ENCODE data around the gene FOXB1. TPM values are rescaled to one million over a fixed set of nuclear protein-coding genes. Genes with fewer than 3 reads are reported as not detected.
A peak's percentile ranks its signal among the peaks of the same experiment; 100 is the strongest.

FOXB1 gene
- total and polyA plus RNA-seq, 9 of the 15 experiments (the other 6 are each of a cell fraction or from before 2014, with no cell fraction given): not detected

DNA sequence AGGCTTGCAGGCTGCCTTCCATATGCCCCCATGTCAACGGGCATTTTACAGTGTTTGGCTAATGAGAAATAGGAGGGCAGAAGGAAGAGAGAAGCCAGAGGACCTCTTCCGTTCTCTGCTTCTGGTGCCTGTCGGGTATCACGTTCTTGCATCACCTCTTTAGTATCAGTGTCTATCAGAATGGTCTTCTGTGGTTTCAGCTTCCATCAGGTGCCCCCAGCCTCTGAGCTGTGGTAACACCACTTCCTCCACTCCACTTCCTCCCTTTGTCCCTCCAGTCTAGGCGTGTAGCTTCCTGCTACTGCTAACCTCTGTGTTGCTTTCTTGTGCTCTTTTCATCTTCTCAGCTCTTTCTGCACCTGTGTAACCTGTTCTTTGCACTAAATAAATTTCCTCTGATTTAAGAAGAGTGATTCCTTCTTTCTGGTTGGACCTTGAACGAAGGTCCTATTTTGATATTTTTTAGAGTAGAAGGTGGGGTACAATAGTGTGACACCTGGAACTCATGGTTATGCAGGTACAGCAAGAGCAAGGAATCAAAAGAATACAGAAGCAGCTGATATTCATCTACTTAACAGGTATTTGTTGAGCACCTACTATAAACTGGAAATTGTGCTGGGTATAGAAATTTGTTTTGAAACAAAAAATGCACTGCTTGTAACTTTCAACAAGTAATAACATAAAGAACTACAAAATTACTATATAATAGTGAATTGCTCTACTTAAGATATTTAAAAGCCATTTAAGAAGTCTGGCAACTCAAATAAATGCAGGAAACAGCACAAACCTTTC is 27.4 kb upstream of the FOXB1 start (continued):
- TF ChIP-seq E2F6 (IDR thresholded peaks at IDR 0.05; ENCODE audit: borderline replicate concordance in 1 of 2, extremely low read depth in 1 of 2, insufficient read depth in 1 of 2, insufficient read length in 1 of 2, low read depth in 1 of 2, low read length in 1 of 2, poor library complexity in 1 of 2, severe bottlenecking in 1 of 2): no peak
- TF ChIP-seq PHTF2 (CRISPR knock-in tag; IDR thresholded peaks at IDR 0.05): no peak
- no peak for TF ChIP-seq THRA (IDR thresholded peaks at IDR 0.05)
- no peak for TF ChIP-seq DPF2 (IDR thresholded peaks at IDR 0.05)
- no peak for TF ChIP-seq NEUROD1 (IDR thresholded peaks at IDR 0.05; ENCODE audit: borderline replicate concordance, low read depth, low read length, partially characterized antibody)
- TF ChIP-seq ZFP1 (CRISPR knock-in tag; IDR thresholded peaks at IDR 0.05): peak; percentile 73
- TF ChIP-seq MTA3 (IDR thresholded peaks at IDR 0.05; ENCODE audit: borderline replicate concordance): no peak
- peak; percentile 32; the same call in 1 of the 2 replicates for TF ChIP-seq SPI1 (IDR thresholded peaks at IDR 0.05; ENCODE audit: borderline replicate concordance, low read depth, low read length)
- TF ChIP-seq CEBPG (CRISPR knock-in tag; IDR thresholded peaks at IDR 0.05): no peak
- TF ChIP-seq CEBPG (tag; conservative IDR thresholded peaks at IDR 0.05 in 1 of 2, IDR thresholded peaks at IDR 0.05 in 1 of 2): peak in 1 of 2 experiments; percentile 36; a peak in 1 of 4 replicates
- no peak for TF ChIP-seq HDAC3 (IDR thresholded peaks at IDR 0.05; ENCODE audit: borderline replicate concordance, partially characterized antibody)
- TF ChIP-seq MAFG (tag; conservative IDR thresholded peaks at IDR 0.05): no peak
- TF ChIP-seq CBX5 (IDR thresholded peaks at IDR 0.05; ENCODE audit: borderline replicate concordance, low read depth): no peak
- TF ChIP-seq POLR3G (IDR thresholded peaks at IDR 0.05; ENCODE audit: extremely low read depth, insufficient read length, insufficient replicate concordance): no peak
- no peak for TF ChIP-seq CAMTA2 (CRISPR knock-in tag; conservative IDR thresholded peaks at IDR 0.05)
- TF ChIP-seq MCM5 (IDR thresholded peaks at IDR 0.05; ENCODE audit: low read depth): no peak
